Cardiac atrium fibroblast (primary cell): ENCODE data around the gene HEATR1. TPM values are rescaled to one million over a fixed set of nuclear protein-coding genes. Genes with fewer than 3 reads are reported as not detected.

Source experiments
- total RNA-seq: library from RNA; depleted of rRNA; stranded (reverse); fragments of >200 nt; gene quantifications from 2 replicates; pipeline ENCODE4 v1.2.3, GENCODE V29; 2015

HEATR1 gene
- total RNA-seq = 18.4 and 18.8 TPM in 2 replicates

DNA sequence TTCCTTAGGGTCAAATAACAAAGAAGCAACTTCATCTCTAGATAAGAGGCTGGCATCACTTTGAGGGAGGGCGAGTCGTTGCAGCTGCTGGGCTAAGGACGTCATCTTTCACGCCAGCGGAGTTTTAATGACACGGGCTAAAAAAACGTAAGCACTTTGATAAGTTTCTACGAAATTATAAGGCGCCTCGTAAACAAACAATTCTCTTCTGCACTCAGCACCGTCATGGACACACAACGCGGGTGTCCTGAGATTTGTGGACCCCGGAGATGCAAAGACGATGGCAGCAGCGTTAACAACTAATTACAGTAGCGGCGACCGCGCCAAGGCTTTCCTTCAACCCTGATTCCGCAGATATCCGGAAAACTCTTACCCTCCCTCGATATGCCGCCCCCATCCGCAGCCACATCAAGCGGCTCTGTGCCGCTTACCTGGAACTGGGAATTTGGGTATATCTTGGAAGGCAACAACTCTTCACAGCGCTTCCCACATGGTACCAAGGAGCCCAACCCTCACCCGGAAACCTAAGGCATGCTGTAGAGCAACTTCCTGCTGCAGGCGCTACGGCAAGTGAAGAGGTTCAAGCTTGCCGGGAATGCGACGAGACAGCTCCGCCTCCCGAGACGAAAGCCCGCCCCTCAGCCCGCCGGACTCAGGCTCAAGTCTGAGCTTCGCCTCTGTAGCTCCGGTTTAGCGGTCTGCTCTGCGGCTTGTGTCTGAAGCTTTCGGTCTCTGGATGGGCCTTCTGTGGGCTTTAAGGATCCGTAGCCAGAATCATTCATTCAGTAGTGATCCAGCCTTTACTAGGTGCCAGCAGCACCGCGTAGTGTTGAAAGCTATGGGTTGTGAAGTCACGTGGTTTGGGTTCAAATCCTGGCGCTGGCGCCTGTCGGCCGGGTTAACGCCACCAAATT lies at the start of gene HEATR1:
HEATR1 (minus strand) TSS at position 526 of the 914 bp plus-strand sequence; CDS start at position 105, 421 bp downstream.

GRCh38 chr1:236523704-236524141 lies 80.6 kb downstream of the HEATR1 start, which contains the start of gene LGALS8:
TSS of gene LGALS8 (plus strand) at chr1:236523982. CDS start at chr1:236526071, 2,089 bp downstream.

Other genes with a start within 250 kb of the HEATR1 start
- not detected in 2 replicates for gene EDARADD, start 210.2 kb downstream of the HEATR1 start, total RNA-seq
- 94.6 and 113 TPM in 2 replicates for gene LGALS8, start 80.5 kb downstream of the HEATR1 start, total RNA-seq
- 0.49 and 5.4 TPM in 2 replicates for gene ACTN2, start 82.0 kb upstream of the HEATR1 start, total RNA-seq
- gene MTR, start 190.8 kb upstream of the HEATR1 start, total RNA-seq = 16.8 and 21.2 TPM in 2 replicates